HG02973 (cell line): ENCODE measurements around the gene MRPL2.
"Not testable (repeated sequence)": the region's sequence is repeated elsewhere in the genome, so short reads cannot be mapped to it uniquely, and the experiment has no call there.

Experiments
- ATAC-seq: cut with Tn5 transposase; IDR thresholded peaks from one replicate; pipeline ENCODE4 v1.9.1; 2021; ENCODE audit warnings: moderate library complexity; ENCODE audit not compliant: unreplicated experiment

MRPL2 gene

GRCh38 chr6:43082806-43083655 lies 23.8 kb upstream of the MRPL2 start:
- ATAC-seq = no peak

GRCh38 chr6:43081922-43082321 lies 22.7 kb upstream of the MRPL2 start:
- not testable (repeated sequence) for ATAC-seq

GRCh38 chr6:43081043-43081442 lies 21.8 kb upstream of the MRPL2 start:
- no peak for ATAC-seq

- no peak for ATAC-seq
These were observed 19.5 kb upstream of the MRPL2 start for GRCh38 chr6:43078691-43079090.

GRCh38 chr6:43077981-43078511 lies 18.8 kb upstream of the MRPL2 start:
- ATAC-seq = no peak

- ATAC-seq = no peak
These were observed 18.1 kb upstream of the MRPL2 start for GRCh38 chr6:43077333-43077809.

GRCh38 chr6:43076464-43077332 lies 17.5 kb upstream of the MRPL2 start:
- ATAC-seq = no peak

- no peak for ATAC-seq
These were observed 16.6 kb upstream of the MRPL2 start, which contains the start of gene PTK7 for GRCh38 chr6:43075670-43076463. Gene PTK7 (plus strand): TSS chr6:43076314. CDS start chr6:43076489, 175 bp downstream.

- no peak for ATAC-seq
These were observed 15.8 kb upstream of the MRPL2 start for GRCh38 chr6:43074847-43075669.

- no peak for ATAC-seq
These were observed 10.9 kb upstream of the MRPL2 start for GRCh38 chr6:43070028-43070632.

- ATAC-seq = no peak
These were observed 3.6 kb upstream of the MRPL2 start for GRCh38 chr6:43062818-43063217.

GRCh38 chr6:43061861-43062260 lies 2.6 kb upstream of the MRPL2 start:
- ATAC-seq = no peak

- ATAC-seq = no peak
These were observed 1.8 kb upstream of the MRPL2 start for GRCh38 chr6:43060755-43061633.

GRCh38 chr6:43060034-43060754 lies 960 bp upstream of the MRPL2 start:
- ATAC-seq = no peak

- ATAC-seq = no peak
These were observed 703 bp downstream of the MRPL2 start for GRCh38 chr6:43058531-43058930.

GRCh38 chr6:43055966-43056365 lies 3.3 kb downstream of the MRPL2 start:
- ATAC-seq = no peak

- ATAC-seq = no peak
These were observed 4.9 kb downstream of the MRPL2 start for GRCh38 chr6:43054206-43054943.
